ENCODE data around the gene ISG15. TPM values are rescaled to one million over a fixed set of nuclear protein-coding genes. Genes with fewer than 3 reads are reported as not detected.

ISG15 gene
- total RNA-seq, 1 donor from 2014 or later = 53.7 TPM

Other genes starting within 250 kb of the ISG15 start
- not detected in 2 replicates for gene SAMD11, start 89.6 kb upstream of the ISG15 start, total RNA-seq
- gene NOC2L, start 54.2 kb upstream of the ISG15 start, total RNA-seq = 180 TPM in 2 replicates
- gene KLHL17, start 52.9 kb upstream of the ISG15 start, total RNA-seq = 47.3 and 49.7 TPM in 2 replicates
- gene PLEKHN1, start 47.0 kb upstream of the ISG15 start, total RNA-seq = 1.7 and 1.8 TPM in 2 replicates
- not detected in 2 replicates for gene PERM1, start 31.4 kb upstream of the ISG15 start, total RNA-seq
- gene HES4, start 13.4 kb upstream of the ISG15 start, total RNA-seq = 1.8 and 2.9 TPM in 2 replicates
- gene AGRN, start 6.6 kb downstream of the ISG15 start, total RNA-seq = 25.8 and 30.3 TPM in 2 replicates
- gene RNF223, start 60.8 kb downstream of the ISG15 start, total RNA-seq = 0.10 TPM in 1 of 2 replicates, not detected in the other
- 30.0 and 30.3 TPM in 2 replicates for gene C1orf159, start 102.6 kb downstream of the ISG15 start, total RNA-seq
- gene TTLL10, start 160.4 kb downstream of the ISG15 start, total RNA-seq = 0.10 and 0.15 TPM in 2 replicates
- 350 and 356 TPM in 2 replicates for gene TNFRSF18, start 193.1 kb downstream of the ISG15 start, total RNA-seq
- 788 and 811 TPM in 2 replicates for gene TNFRSF4, start 200.7 kb downstream of the ISG15 start, total RNA-seq
- 202 TPM in 2 replicates for gene SDF4, start 218.5 kb downstream of the ISG15 start, total RNA-seq
- 45.9 and 46.3 TPM in 2 replicates for gene B3GALT6, start 218.7 kb downstream of the ISG15 start, total RNA-seq
- 2.2 and 4.1 TPM in 2 replicates for gene C1QTNF12, start 233.2 kb downstream of the ISG15 start, total RNA-seq

All from activated T-helper 1 cell treated with anti-CD3 and anti-CD28 coated beads, Interleukin-12 subunit alpha, Interleukin-12 subunit beta, Interleukin-2, Interleukin-4 antibody, amounts not matched to agents 30 ng/mL and 10 ng/mL and 1 ng/mL, durations not matched to agents 14 hours and 24 hours and 36 hours (primary cell).